ENCODE results near the gene BACE2. TPM values are rescaled to one million over a fixed set of nuclear protein-coding genes. Genes with fewer than 3 reads are reported as not detected.

BACE2 gene
- total RNA-seq, 3 donors from 2014 or later (not counting 1 experiment from before 2014, with no cell fraction given): 0.12 to 10.3 (median 0.29) TPM

DNA sequence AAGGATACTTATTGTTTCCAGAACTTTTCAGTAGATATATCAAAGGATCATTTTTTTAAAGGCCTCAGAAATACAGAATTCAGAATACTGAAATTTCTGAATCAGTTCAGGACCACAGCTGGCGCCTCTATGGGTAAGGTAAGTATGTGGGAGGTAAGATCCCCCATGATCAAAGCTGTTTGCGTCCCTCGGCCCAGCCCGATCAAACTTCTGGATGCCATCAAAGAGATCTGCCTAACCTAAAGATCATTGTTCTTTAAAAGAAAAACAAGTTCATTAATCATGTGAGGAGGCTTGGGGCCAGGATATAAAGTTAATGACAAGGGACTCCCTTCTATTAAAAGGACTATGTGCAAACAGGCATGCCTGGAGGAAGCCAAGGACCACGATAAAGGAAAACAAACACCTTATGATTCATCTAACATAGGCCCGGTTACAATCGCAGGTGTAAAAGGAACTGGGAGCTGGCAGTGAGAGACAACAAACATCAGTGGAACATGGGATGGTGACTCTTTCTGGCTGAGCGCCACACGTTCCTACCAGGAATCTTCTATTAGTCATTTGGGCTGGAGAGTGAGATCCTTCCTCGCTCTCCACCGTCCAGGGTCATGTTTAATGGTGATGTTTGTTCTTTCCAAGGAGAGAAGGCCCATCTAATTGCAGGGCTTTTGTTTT, 2.8 kb upstream of the BACE2 start:
- H3K27me3 ChIP-seq (ENCODE audit: control insufficient read depth, insufficient read depth, low read length): peaks cover 8% of the 10 kb centered on the region
- H3K27ac Mint-ChIP-seq: no peak overlapping the region
- no peak overlapping the region for H3K4me3 Mint-ChIP-seq
- H3K4me3 ChIP-seq (ENCODE audit: low read length): no peak overlapping the region
- peaks cover 29 to 43% of the 10 kb centered on the region in 2 donors for H3K27me3 Mint-ChIP-seq (ENCODE audit: low read depth in 2 of 2)
- 90% methylated on average over 8 of the region's 11 CpGs for whole genome bisulfite sequencing (ENCODE audit: insufficient coverage)
- intact Hi-C loops (cut with micrococcal nuclease): no loop called here
- no peaks in the 10 kb centered on the region for H3K36me3 Mint-ChIP-seq
- H3K36me3 ChIP-seq (ENCODE audit: control insufficient read depth, insufficient read depth, low read length): no peaks in the 10 kb centered on the region
- TF ChIP-seq, protein P1, sequence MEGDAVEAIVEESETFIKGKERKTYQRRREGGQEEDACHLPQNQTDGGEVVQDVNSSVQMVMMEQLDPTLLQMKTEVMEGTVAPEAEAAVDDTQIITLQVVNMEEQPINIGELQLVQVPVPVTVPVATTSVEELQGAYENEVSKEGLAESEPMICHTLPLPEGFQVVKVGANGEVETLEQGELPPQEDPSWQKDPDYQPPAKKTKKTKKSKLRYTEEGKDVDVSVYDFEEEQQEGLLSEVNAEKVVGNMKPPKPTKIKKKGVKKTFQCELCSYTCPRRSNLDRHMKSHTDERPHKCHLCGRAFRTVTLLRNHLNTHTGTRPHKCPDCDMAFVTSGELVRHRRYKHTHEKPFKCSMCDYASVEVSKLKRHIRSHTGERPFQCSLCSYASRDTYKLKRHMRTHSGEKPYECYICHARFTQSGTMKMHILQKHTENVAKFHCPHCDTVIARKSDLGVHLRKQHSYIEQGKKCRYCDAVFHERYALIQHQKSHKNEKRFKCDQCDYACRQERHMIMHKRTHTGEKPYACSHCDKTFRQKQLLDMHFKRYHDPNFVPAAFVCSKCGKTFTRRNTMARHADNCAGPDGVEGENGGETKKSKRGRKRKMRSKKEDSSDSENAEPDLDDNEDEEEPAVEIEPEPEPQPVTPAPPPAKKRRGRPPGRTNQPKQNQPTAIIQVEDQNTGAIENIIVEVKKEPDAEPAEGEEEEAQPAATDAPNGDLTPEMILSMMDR (IDR thresholded peaks at IDR 0.05): no peak
- no peaks in the 10 kb centered on the region for H3K9me3 ChIP-seq (ENCODE audit: control insufficient read depth, insufficient read depth, low read length)
- H3K4me1 Mint-ChIP-seq: peaks cover 4 to 8% of the 10 kb centered on the region in 2 donors
- no peak overlapping the region for H3K27ac ChIP-seq (ENCODE audit: low read length)
- H3K9me3 Mint-ChIP-seq: no peaks in the 10 kb centered on the region
- no peak for DNase-seq
- ATAC-seq: no peak
- peaks cover 11% of the 10 kb centered on the region for H3K4me1 ChIP-seq (ENCODE audit: control insufficient read depth, insufficient read depth, low read length)

DNA sequence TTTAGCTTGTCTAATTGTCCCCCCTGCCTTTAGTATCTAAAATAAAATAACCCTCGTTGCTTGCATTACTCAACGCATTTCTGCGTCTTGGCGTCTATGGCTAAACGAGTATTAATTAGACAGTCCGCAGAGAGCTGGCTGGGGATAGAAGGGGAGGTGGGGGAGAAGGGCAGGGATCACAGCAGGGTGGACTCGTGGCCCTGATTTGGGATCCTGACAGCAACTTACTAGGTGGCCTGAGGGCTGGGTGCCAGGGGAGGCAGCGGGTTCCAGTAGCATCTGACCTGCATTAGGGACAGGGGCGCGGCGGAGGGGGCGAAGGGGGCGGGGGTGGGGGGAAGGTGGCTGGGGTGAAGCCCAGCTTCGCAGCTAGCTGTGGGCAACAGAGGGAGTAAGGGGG, 1.1 kb upstream of the BACE2 start:
- Mint-ChIP-seq H3K36me3 (no peaks in the 10 kb centered on the region), H3K27me3 (ENCODE audit: low read depth in 2 of 2) (peaks cover 29 to 37% of the 10 kb centered on the region in 2 donors), H3K4me1 (peaks cover 4 to 8% of the 10 kb centered on the region in 2 donors), H3K9me3 (no peaks in the 10 kb centered on the region), H3K27ac (no peak overlapping the region), H3K4me3 (peak overlapping the region; percentile 79)
- H3K36me3 ChIP-seq (ENCODE audit: control insufficient read depth, insufficient read depth, low read length): no peaks in the 10 kb centered on the region
- H3K27me3 ChIP-seq (ENCODE audit: control insufficient read depth, insufficient read depth, low read length): peaks cover 8% of the 10 kb centered on the region
- no peak overlapping the region for H3K27ac ChIP-seq (ENCODE audit: low read length)
- H3K9me3 ChIP-seq (ENCODE audit: control insufficient read depth, insufficient read depth, low read length): no peaks in the 10 kb centered on the region
- TF ChIP-seq, protein P1 (IDR thresholded peaks at IDR 0.05): no peak
- ATAC-seq (no peak), DNase-seq (no peak)
- 27% methylated on average over 7 of the region's 14 CpGs for WGBS (ENCODE audit: insufficient coverage)
- intact Hi-C loops (cut with micrococcal nuclease): no loop called here
- H3K4me3 ChIP-seq (ENCODE audit: low read length): no peak overlapping the region
- peaks cover 11% of the 10 kb centered on the region for H3K4me1 ChIP-seq (ENCODE audit: control insufficient read depth, insufficient read depth, low read length)

DNA sequence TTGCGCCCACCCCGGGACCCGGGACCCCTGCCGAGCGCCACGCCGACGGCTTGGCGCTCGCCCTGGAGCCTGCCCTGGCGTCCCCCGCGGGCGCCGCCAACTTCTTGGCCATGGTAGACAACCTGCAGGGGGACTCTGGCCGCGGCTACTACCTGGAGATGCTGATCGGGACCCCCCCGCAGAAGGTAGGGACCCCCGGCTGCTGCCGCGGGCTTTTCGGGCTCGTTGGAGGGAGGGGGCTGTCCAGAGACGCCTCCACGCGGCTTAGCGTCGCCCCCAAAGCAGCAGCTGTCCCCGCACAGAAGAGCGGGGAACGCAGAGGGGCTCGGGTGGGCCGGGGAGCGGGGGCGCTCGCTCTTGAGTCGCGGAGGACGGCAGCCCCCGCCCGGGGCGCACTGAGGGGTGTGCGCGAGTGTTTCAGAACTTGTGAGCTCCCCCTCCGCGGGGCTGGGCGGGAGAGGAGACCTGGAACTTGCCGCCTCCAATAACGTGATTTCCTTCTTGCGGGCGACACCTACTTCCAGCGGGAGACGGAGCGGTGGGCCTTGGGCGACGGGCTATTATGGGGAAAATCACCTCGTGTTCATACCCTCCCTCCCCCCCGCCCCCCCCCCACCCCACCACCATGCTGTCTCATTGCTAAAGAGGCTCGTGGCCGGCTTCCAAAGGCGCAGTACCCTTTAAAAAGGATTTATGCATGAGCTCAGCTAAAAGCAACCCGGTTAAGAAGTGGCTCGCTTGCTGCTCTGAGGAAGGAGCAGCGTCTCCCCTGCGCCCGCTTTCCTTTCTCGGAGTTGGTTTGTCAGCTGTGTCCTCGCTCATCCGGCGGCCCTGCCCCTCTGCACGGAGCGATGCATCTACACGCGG, 664 bp downstream of the BACE2 start:
- no peak for ATAC-seq
- Histone ChIP-seq H3K27ac (ENCODE audit: low read length) (no peak overlapping the region), H3K9me3 (ENCODE audit: control insufficient read depth, insufficient read depth, low read length) (no peaks in the 10 kb centered on the region), H3K36me3 (ENCODE audit: control insufficient read depth, insufficient read depth, low read length) (no peaks in the 10 kb centered on the region), H3K4me3 (ENCODE audit: low read length) (peak overlapping the region; percentile 34), H3K27me3 (ENCODE audit: control insufficient read depth, insufficient read depth, low read length) (peaks cover 8% of the 10 kb centered on the region), H3K4me1 (ENCODE audit: control insufficient read depth, insufficient read depth, low read length) (peaks cover 11% of the 10 kb centered on the region)
- Mint-ChIP-seq H3K9me3 (no peaks in the 10 kb centered on the region), H3K27ac (no peak overlapping the region), H3K4me3 (peak overlapping the region; percentile 85), H3K4me1 (peaks cover 4 to 8% of the 10 kb centered on the region in 2 donors), H3K27me3 (ENCODE audit: low read depth in 2 of 2) (peaks cover 29 to 43% of the 10 kb centered on the region in 2 donors), H3K36me3 (no peaks in the 10 kb centered on the region)
- TF ChIP-seq, protein P1 (IDR thresholded peaks at IDR 0.05): no peak
- under 1% methylated on average over 66 of the region's 75 CpGs for WGBS (ENCODE audit: insufficient coverage)
- intact Hi-C loops (cut with micrococcal nuclease): no loop called here
- peak in 1 of 2 donors; percentile 4 for DNase-seq

Data from natural killer cell (primary cell).